Stomach (tissue), 9 donors: ENCODE results near the gene WWOX. TPM values are rescaled to one million over a fixed set of nuclear protein-coding genes. Genes with fewer than 3 reads are reported as not detected.

Experiments
- DNase-seq, 2 donors: peaks; one replicate each; pipeline versions ENCODE4 v3.0.0 to v3.0.0-alpha.2; 2013 to 2019
- H3K27ac ChIP-seq, 5 donors: fragments of 200-600 bp in 4 of 5; sonication (generic) in 4 of 5; one replicate each; pipeline ENCODE4 v1.5.1; 2013 to 2019; ENCODE audit warnings: mild to moderate bottlenecking in 1 of 5, moderate library complexity in 1 of 5
- H3K27me3 ChIP-seq, 3 donors: fragments of 200-600 bp; sonication (generic); one replicate each; pipeline ENCODE4 v1.5.1; 2017 to 2019; ENCODE audit warnings: mixed run types in 1 of 3
- H3K36me3 ChIP-seq, 4 donors: fragments of 200-600 bp; sonication (generic); 1 replicate in 3 of 4; 2 replicates in 1 of 4; pipeline ENCODE4 v1.5.1; 2016 to 2019
- H3K4me1 ChIP-seq, 4 donors: fragments of 200-600 bp; sonication (generic); one replicate each; pipeline ENCODE4 v1.5.1; 2016 to 2019
- H3K4me3 ChIP-seq, 4 donors: fragments of 200-600 bp; sonication (generic) in 3 of 4; one replicate each; pipeline ENCODE4 v1.5.1; 2016 to 2019; ENCODE audit warnings: mild to moderate bottlenecking in 1 of 4
- H3K9me3 ChIP-seq, 4 donors: fragments of 200-600 bp; sonication (generic); one replicate each; pipeline ENCODE4 v1.5.1; 2016 to 2019
- CTCF ChIP-seq, 7 experiments: fragments of 450-650 bp in 4 of 7; fragments of 200-600 bp in 3 of 7; sonication (generic) in 3 of 7; IDR thresholded peaks; one replicate each; pipeline ENCODE4 v1.5.1; 2016 to 2019; ENCODE audit warnings: antibody characterized with exemption in 7 of 7, control low read depth in 2 of 7, mild to moderate bottlenecking in 1 of 7
- EP300 ChIP-seq: sonication (generic); formaldehyde crosslinking; IDR thresholded peaks from one replicate; pipeline ENCODE4 v1.6.1; 2017; ENCODE audit warnings: antibody characterized with exemption
- POLR2A ChIP-seq, 4 donors: fragments of 450-650 bp; IDR thresholded peaks; one replicate each; pipeline ENCODE4 v1.6.1; 2016; ENCODE audit warnings: antibody characterized with exemption in 4 of 4, control low read depth in 2 of 4, mild to moderate bottlenecking in 1 of 4, moderate library complexity in 1 of 4
- POLR2AphosphoS5 ChIP-seq, 3 donors: sonication (generic); formaldehyde crosslinking; IDR thresholded peaks; one replicate each; pipeline ENCODE4 v1.6.1; 2016; ENCODE audit warnings: antibody characterized with exemption in 3 of 3
- WGBS, 5 donors: extraction: QIAGEN DNeasy Blood & Tissue Kit in 3 of 5; methylation state at CpG; one replicate each; pipeline versions ENCODE4 v1.1.5 to v1.1.7; 2013 to 2018; 5-methylcytosine and 5-hydroxymethylcytosine counted together
- intact Hi-C: fragments of 100-400 bp; cut with DNase I; formaldehyde crosslinking; loops from one replicate; pipeline ENCODE4 v1.15.1; 2023; ENCODE audit warnings: low total_unique reads
- polyA plus RNA-seq, 3 donors: library from polyadenylated mRNA; stranded (reverse); fragments of 200-250 nt; gene quantifications; one replicate each; pipeline ENCODE4 v1.2.3, GENCODE V29; 2013
- total RNA-seq, 5 donors: library from RNA; depleted of rRNA; stranded (reverse); fragments of >200 nt; gene quantifications; one replicate each; pipeline versions ENCODE4 v1.1.0 to v1.2.3, GENCODE V29; 2014 to 2016
- donor health status: healthy with polysubstance abuse.
- donor health status: Bipolar disorder and iron deficiency.
- donor health status: healthy.

WWOX gene
- total and polyA plus RNA-seq, 8 donors = 7.7 to 129 (median 48.7) TPM

- Histone ChIP-seq H3K36me3 (no peaks in the 10 kb centered on the region), H3K4me1 (no peaks in the 10 kb centered on the region), H3K4me3 (no peak overlapping the region), H3K9me3 (peaks cover 0 to 9% (median 4%) of the 10 kb centered on the region in 4 donors), H3K27me3 (no peaks in the 10 kb centered on the region), H3K27ac (no peak overlapping the region)
- TF ChIP-seq EP300 (no peak), POLR2A (IDR thresholded peaks at IDR 0.05) (no peak), CTCF (IDR thresholded peaks at IDR 0.05) (no peak), POLR2AphosphoS5 (IDR thresholded peaks at IDR 0.05) (no peak)
- DNase-seq = peak in 1 of 2 donors; percentile 7
- intact Hi-C loops = no loop called here
- 63 to 84% (median 71%) methylated on average over 6 of the region's 6 CpGs for whole genome bisulfite sequencing, 5 donors
These were observed 605.0 kb downstream of the WWOX start for GRCh38 chr16:78704416-78704815.

- peaks cover 0 to 9% (median 4%) of the 10 kb centered on the region in 4 donors for H3K9me3 ChIP-seq
These were observed 606.2 kb downstream of the WWOX start for GRCh38 chr16:78705694-78706093.

DNA sequence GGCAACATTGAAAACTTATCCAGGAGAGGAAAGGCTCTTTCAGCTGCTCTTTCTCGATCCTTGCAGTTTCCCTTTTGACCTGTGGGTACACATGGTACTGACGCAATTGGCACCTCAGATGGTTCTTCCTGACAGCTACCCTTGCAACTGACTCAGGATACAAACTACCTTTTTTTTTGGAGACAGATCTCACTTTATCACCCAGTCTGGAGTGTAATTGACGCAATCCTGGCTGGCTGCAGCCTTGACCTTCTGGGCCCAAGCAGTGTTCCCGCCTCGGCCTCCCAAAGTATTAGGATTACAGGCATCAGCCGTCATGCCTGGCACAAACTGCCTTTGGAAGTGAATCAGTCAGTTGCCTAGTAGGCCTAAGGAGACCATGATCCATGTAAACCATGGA lies 607.2 kb downstream of the WWOX start:
- intact Hi-C loops = no loop called here
- no peaks in the 10 kb centered on the region for H3K27me3 ChIP-seq
- WGBS, 5 donors = 81 to 95% (median 88%) methylated on average over 6 of the region's 6 CpGs
- TF ChIP-seq POLR2A (IDR thresholded peaks at IDR 0.05) (no peak), EP300 (no peak), CTCF (IDR thresholded peaks at IDR 0.05) (no peak), POLR2AphosphoS5 (IDR thresholded peaks at IDR 0.05) (no peak)
- H3K4me3 ChIP-seq = no peak overlapping the region
- no peak overlapping the region for H3K27ac ChIP-seq
- DNase-seq = no peak
- H3K9me3 ChIP-seq = peaks cover 0 to 9% (median 4%) of the 10 kb centered on the region in 4 donors
- no peaks in the 10 kb centered on the region for H3K4me1 ChIP-seq
- H3K36me3 ChIP-seq = no peaks in the 10 kb centered on the region

More at GRCh38 chr16:78705694-78706093, 606.2 kb downstream of the WWOX start:
- Histone ChIP-seq H3K4me3 (no peak overlapping the region), H3K27ac (no peak overlapping the region), H3K4me1 (no peaks in the 10 kb centered on the region), H3K36me3 (no peaks in the 10 kb centered on the region), H3K27me3 (no peaks in the 10 kb centered on the region)
- intact Hi-C loops = no loop called here
- peak in 1 of 2 donors; percentile 28 for DNase-seq
- TF ChIP-seq CTCF (IDR thresholded peaks at IDR 0.05) (peak in 3 of 7 experiments; percentile 24 to 54 (median 27)), POLR2AphosphoS5 (IDR thresholded peaks at IDR 0.05) (no peak)
- WGBS, 5 donors = 31 to 49% (median 42%) methylated on average over 2 of the region's 2 CpGs

GRCh38 chr16:78709137-78709884 lies 609.9 kb downstream of the WWOX start:
- Histone ChIP-seq H3K4me1 (no peaks in the 10 kb centered on the region), H3K36me3 (no peaks in the 10 kb centered on the region), H3K27me3 (no peaks in the 10 kb centered on the region), H3K27ac (no peak overlapping the region), H3K4me3 (no peak overlapping the region), H3K9me3 (peaks cover 0 to 9% (median 4%) of the 10 kb centered on the region in 4 donors)
- DNase-seq = peak in 1 of 2 donors; percentile 13
- intact Hi-C loops = no loop called here
- WGBS, 5 donors = 91 to 95% (median 94%) methylated on average over 15 of the region's 15 CpGs
- TF ChIP-seq POLR2A (IDR thresholded peaks at IDR 0.05) (no peak), CTCF (IDR thresholded peaks at IDR 0.05) (no peak), EP300 (no peak), POLR2AphosphoS5 (IDR thresholded peaks at IDR 0.05) (no peak)
